B cell (primary cell): ENCODE data around the gene TTC1.

Source experiments
- CTCF ChIP-seq: fragments of 200-600 bp; IDR thresholded peaks from one replicate; pipeline ENCODE4 v1.8.0; 2022; ENCODE audit warnings: antibody characterized with exemption, mild to moderate bottlenecking
- EZH2 ChIP-seq: IDR thresholded peaks from 2 replicates; pipeline ENCODE4 v1.6.1; 2012; ENCODE audit warnings: borderline replicate concordance, low read depth, mild to moderate bottlenecking, moderate library complexity, low read length; ENCODE audit not compliant: insufficient read depth, poor library complexity, severe bottlenecking

- no peak for TF ChIP-seq CTCF
- no peak for TF ChIP-seq EZH2
Observed at GRCh38 chr5:159993194-159993593, 15.7 kb upstream of the TTC1 start.
